Measurements from ENCODE around the gene TRPM7. TPM values are rescaled to one million over a fixed set of nuclear protein-coding genes. Genes with fewer than 3 reads are reported as not detected.

The TRPM7 gene
- total RNA-seq, 4 donors from 2014 or later, result 47.4 to 96.5 (median 48.8) TPM

DNA sequence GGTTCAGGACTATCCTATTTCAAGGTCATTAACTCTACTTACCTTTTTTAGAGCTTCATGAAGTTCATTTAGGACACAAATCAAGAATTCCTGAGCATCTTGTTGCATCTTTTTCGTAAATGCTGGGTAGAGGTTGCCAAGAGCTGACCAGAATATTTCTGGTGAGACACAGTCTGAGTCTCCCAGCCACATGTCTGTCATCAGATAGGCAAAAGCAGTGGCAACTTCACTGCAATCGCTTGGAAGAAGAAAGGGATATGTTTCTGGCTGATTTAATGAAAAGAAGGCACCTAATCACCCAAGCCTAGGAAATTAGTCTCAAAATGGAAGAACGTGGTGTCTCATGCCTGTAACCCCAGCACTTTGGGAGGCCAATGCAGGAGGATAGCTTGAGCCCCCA is 143.0 kb downstream of the TRPM7 start:
- no peak overlapping the region for H3K27ac ChIP-seq
- intact Hi-C loops (cut with DNase I; ENCODE audit: low total_unique reads) (no loop called here), in situ Hi-C loops (cut with MboI; ENCODE audit: low pct_ligation_motif_present in 1 of 4, low pct_unique_long_range_greater_than_20kb in 1 of 4, low sequenced_read_pairs in 3 of 4) (no loop called here)
- DNase-seq, result no peak
- H3K36me3 ChIP-seq, result no peaks in the 10 kb centered on the region
- no peaks in the 10 kb centered on the region for H3K4me1 ChIP-seq
- H3K27me3 ChIP-seq, result no peaks in the 10 kb centered on the region
- no peaks in the 10 kb centered on the region for H3K9me3 ChIP-seq
- no peak overlapping the region for H3K4me3 ChIP-seq
- WGBS, 2 donors (ENCODE audit: low coverage in 1 of 2), result 80 to 90% methylated on average over 2 to 3 of the region's 3 CpGs
- TF ChIP-seq POLR2AphosphoS5 (IDR thresholded peaks at IDR 0.05) (no peak), POLR2A (IDR thresholded peaks at IDR 0.05) (no peak), EP300 (IDR thresholded peaks at IDR 0.05; ENCODE audit: low read depth) (no peak)
- TF ChIP-seq, protein P1, sequence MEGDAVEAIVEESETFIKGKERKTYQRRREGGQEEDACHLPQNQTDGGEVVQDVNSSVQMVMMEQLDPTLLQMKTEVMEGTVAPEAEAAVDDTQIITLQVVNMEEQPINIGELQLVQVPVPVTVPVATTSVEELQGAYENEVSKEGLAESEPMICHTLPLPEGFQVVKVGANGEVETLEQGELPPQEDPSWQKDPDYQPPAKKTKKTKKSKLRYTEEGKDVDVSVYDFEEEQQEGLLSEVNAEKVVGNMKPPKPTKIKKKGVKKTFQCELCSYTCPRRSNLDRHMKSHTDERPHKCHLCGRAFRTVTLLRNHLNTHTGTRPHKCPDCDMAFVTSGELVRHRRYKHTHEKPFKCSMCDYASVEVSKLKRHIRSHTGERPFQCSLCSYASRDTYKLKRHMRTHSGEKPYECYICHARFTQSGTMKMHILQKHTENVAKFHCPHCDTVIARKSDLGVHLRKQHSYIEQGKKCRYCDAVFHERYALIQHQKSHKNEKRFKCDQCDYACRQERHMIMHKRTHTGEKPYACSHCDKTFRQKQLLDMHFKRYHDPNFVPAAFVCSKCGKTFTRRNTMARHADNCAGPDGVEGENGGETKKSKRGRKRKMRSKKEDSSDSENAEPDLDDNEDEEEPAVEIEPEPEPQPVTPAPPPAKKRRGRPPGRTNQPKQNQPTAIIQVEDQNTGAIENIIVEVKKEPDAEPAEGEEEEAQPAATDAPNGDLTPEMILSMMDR (IDR thresholded peaks at IDR 0.05), result no peak

GRCh38 chr15:50542887-50543210 is 143.7 kb downstream of the TRPM7 start:
- no peaks in the 10 kb centered on the region for H3K27me3 ChIP-seq
- no peaks in the 10 kb centered on the region for H3K4me1 ChIP-seq
- no peak overlapping the region for H3K4me3 ChIP-seq
- H3K36me3 ChIP-seq, result no peaks in the 10 kb centered on the region
- DNase-seq, result no peak
- 88 to 91% methylated on average over 2 of the region's 2 CpGs for WGBS, 2 donors (ENCODE audit: low coverage in 1 of 2)
- TF ChIP-seq POLR2AphosphoS5 (IDR thresholded peaks at IDR 0.05), result no peak
- TF ChIP-seq POLR2A (IDR thresholded peaks at IDR 0.05), result no peak
- TF ChIP-seq, protein P1 (IDR thresholded peaks at IDR 0.05), result no peak
- TF ChIP-seq EP300 (IDR thresholded peaks at IDR 0.05; ENCODE audit: low read depth), result no peak
- H3K9me3 ChIP-seq, result no peaks in the 10 kb centered on the region
- in situ Hi-C loops (cut with MboI; ENCODE audit: low pct_ligation_motif_present in 1 of 4, low pct_unique_long_range_greater_than_20kb in 1 of 4, low sequenced_read_pairs in 3 of 4), result no loop called here
- intact Hi-C loops (cut with DNase I; ENCODE audit: low total_unique reads), result no loop called here
- H3K27ac ChIP-seq, result no peak overlapping the region

DNA sequence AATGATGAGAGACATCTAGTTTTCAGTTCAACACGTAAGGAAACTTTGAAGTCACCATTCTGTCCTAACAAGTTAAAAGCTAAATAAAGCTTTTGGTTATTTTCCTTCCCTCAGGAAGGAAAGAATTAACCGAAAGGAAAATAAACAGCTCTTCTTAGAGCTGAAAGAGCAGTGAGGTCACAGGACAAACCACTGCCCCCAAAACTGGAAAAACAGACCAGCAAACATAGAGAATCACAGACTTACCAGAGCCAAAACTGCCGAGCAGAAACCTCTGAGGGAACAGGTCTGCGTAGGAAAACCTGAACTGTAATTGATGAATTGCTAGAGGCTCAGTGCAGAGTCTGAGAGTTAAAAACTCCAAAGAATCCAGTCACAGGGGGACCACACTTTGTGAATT is 154.8 kb downstream of the TRPM7 start:
- Histone ChIP-seq H3K4me1 (no peaks in the 10 kb centered on the region), H3K36me3 (no peaks in the 10 kb centered on the region), H3K27me3 (no peaks in the 10 kb centered on the region), H3K27ac (no peak overlapping the region), H3K4me3 (no peak overlapping the region), H3K9me3 (no peaks in the 10 kb centered on the region)
- no peak for DNase-seq
- TF ChIP-seq EP300 (IDR thresholded peaks at IDR 0.05; ENCODE audit: low read depth), result no peak
- TF ChIP-seq, protein P1 (IDR thresholded peaks at IDR 0.05), result no peak
- TF ChIP-seq POLR2A (IDR thresholded peaks at IDR 0.05), result no peak
- TF ChIP-seq POLR2AphosphoS5 (IDR thresholded peaks at IDR 0.05), result no peak
- 63 to 75% methylated on average over 4 of the region's 4 CpGs for WGBS, 2 donors (ENCODE audit: low coverage in 1 of 2)
- in situ Hi-C loops (cut with MboI; ENCODE audit: low pct_ligation_motif_present in 1 of 4, low pct_unique_long_range_greater_than_20kb in 1 of 4, low sequenced_read_pairs in 3 of 4), result no loop called here
- intact Hi-C loops (cut with DNase I; ENCODE audit: low total_unique reads), result no loop called here

GRCh38 chr15:50531163-50531562 is 155.4 kb downstream of the TRPM7 start:
- in situ Hi-C loops (cut with MboI; ENCODE audit: low pct_ligation_motif_present in 1 of 4, low pct_unique_long_range_greater_than_20kb in 1 of 4, low sequenced_read_pairs in 3 of 4), result no loop called here
- Histone ChIP-seq H3K27me3 (no peaks in the 10 kb centered on the region), H3K36me3 (no peaks in the 10 kb centered on the region), H3K4me1 (no peaks in the 10 kb centered on the region), H3K4me3 (no peak overlapping the region), H3K27ac (no peak overlapping the region), H3K9me3 (no peaks in the 10 kb centered on the region)
- no peak for DNase-seq
- intact Hi-C loops (cut with DNase I; ENCODE audit: low total_unique reads), result no loop called here
- TF ChIP-seq POLR2AphosphoS5 (IDR thresholded peaks at IDR 0.05) (no peak), POLR2A (IDR thresholded peaks at IDR 0.05) (no peak), EP300 (IDR thresholded peaks at IDR 0.05; ENCODE audit: low read depth) (no peak)
- TF ChIP-seq, protein P1 (IDR thresholded peaks at IDR 0.05), result no peak
- WGBS, 2 donors (ENCODE audit: low coverage in 1 of 2), result 86 to 95% methylated on average over 4 of the region's 4 CpGs
